MM.1S (cell line): Measurements from ENCODE around the gene SLC2A4RG.

Source experiments
- DNase-seq: peaks from one replicate; pipeline ENCODE4 v3.0.0-alpha.2; 2015
- H2AFZ ChIP-seq: fragments of 300-600 bp; sonication (generic); 2 replicates; pipeline ENCODE4 v1.6.0; 2016; ENCODE audit warnings: antibody characterized with exemption, low read length
- H3F3A ChIP-seq: fragments of 300-600 bp; sonication (generic); 2 replicates; pipeline ENCODE4 v1.6.1; 2016; ENCODE audit warnings: mild to moderate bottlenecking, antibody characterized with exemption, low read length, moderate library complexity, mixed read lengths; ENCODE audit not compliant: insufficient read depth
- H3K27ac ChIP-seq: fragments of 300-600 bp; sonication (generic); 2 replicates; pipeline ENCODE4 v1.5.1; 2016; ENCODE audit warnings: mild to moderate bottlenecking, low read length
- H3K27me3 ChIP-seq: fragments of 300-600 bp; sonication (generic); replicated peaks from 2 replicates; pipeline ENCODE4 v1.6.0; 2016; ENCODE audit warnings: low read length; ENCODE audit not compliant: insufficient read depth
- H3K36me3 ChIP-seq: fragments of 300-600 bp; sonication (generic); replicated peaks from 2 replicates; pipeline ENCODE4 v1.6.1; 2016; ENCODE audit warnings: mild to moderate bottlenecking, low read length, mixed read lengths; ENCODE audit not compliant: insufficient read depth
- H3K4me1 ChIP-seq: fragments of 300-600 bp; sonication (generic); 2 replicates; pipeline ENCODE4 v1.6.1; 2016; ENCODE audit warnings: low read length, mixed read lengths
- H3K4me2 ChIP-seq: fragments of 300-600 bp; sonication (generic); 2 replicates; pipeline ENCODE4 v1.6.0; 2016; ENCODE audit warnings: low read depth, low read length
- H3K4me3 ChIP-seq: fragments of 300-600 bp; sonication (generic); 2 replicates; pipeline ENCODE4 v1.5.1; 2016; ENCODE audit warnings: low read length, mixed read lengths
- H3K79me2 ChIP-seq: fragments of 300-600 bp; sonication (generic); 2 replicates; pipeline ENCODE4 v1.6.1; 2016; ENCODE audit warnings: mixed run types, low read length, mixed read lengths
- H3K9ac ChIP-seq: fragments of 300-600 bp; sonication (generic); 2 replicates; pipeline ENCODE4 v1.6.1; 2016; ENCODE audit warnings: low read length, mixed read lengths
- H3K9me2 ChIP-seq: fragments of 300-600 bp; sonication (generic); replicated peaks from 2 replicates; pipeline ENCODE4 v1.6.1; 2016; ENCODE audit warnings: mild to moderate bottlenecking, low read length, mixed read lengths; ENCODE audit not compliant: insufficient read depth
- H3K9me3 ChIP-seq: fragments of 300-600 bp; sonication (generic); replicated peaks from 2 replicates; pipeline ENCODE4 v1.6.1; 2016; ENCODE audit warnings: mild to moderate bottlenecking, low read length, mixed read lengths; ENCODE audit not compliant: insufficient read depth
- H4K20me1 ChIP-seq: fragments of 300-600 bp; sonication (generic); 2 replicates; pipeline ENCODE4 v1.6.1; 2016; ENCODE audit warnings: mild to moderate bottlenecking, low read length, moderate library complexity, mixed read lengths; ENCODE audit not compliant: insufficient read depth
- CTCF ChIP-seq: fragments of 300-600 bp; sonication (generic); IDR thresholded peaks from 2 replicates; pipeline ENCODE4 v1.5.1; 2016; ENCODE audit warnings: antibody characterized with exemption, low read length, mixed read lengths
- EZH2 ChIP-seq: fragments of 300-600 bp; sonication (generic); optimal IDR thresholded peaks from 2 replicates; pipeline ENCODE3; 2017; ENCODE audit warnings: low read depth, mild to moderate bottlenecking, antibody characterized with exemption, low read length, mixed read lengths
- EZH2phosphoT487 ChIP-seq: fragments of 300-600 bp; sonication (generic); IDR thresholded peaks from 2 replicates; pipeline ENCODE4 v1.6.1; 2018; ENCODE audit warnings: antibody characterized with exemption, low read length

Gene SLC2A4RG

GRCh38 chr20:63737945-63738686, 1.5 kb upstream of the SLC2A4RG start:
- H3K27ac ChIP-seq = peak overlapping the region; percentile 93; the same call in 1 of the 2 replicates
- H2AFZ ChIP-seq = no peak overlapping the region
- no peaks in the 10 kb centered on the region for H3K27me3 ChIP-seq
- peak overlapping the region; percentile 86 for H3K4me3 ChIP-seq
- H3K9me3 ChIP-seq = no peaks in the 10 kb centered on the region
- H3F3A ChIP-seq = peaks cover 20% of the 10 kb centered on the region
- TF ChIP-seq EZH2phosphoT487 (no peak), CTCF (no peak), EZH2 (no peak)
- H4K20me1 ChIP-seq = no peaks in the 10 kb centered on the region
- no peaks in the 10 kb centered on the region for H3K9me2 ChIP-seq
- peaks cover 53% of the 10 kb centered on the region for H3K79me2 ChIP-seq
- H3K4me2 ChIP-seq = peak overlapping the region; percentile 99
- peaks cover 12% of the 10 kb centered on the region for H3K4me1 ChIP-seq
- no peaks in the 10 kb centered on the region for H3K36me3 ChIP-seq
- peak; percentile 77 for DNase-seq
- H3K9ac ChIP-seq = peak overlapping the region; percentile 88

- Histone ChIP-seq H3K9ac (peak overlapping the region; percentile 54), H3K4me2 (peak overlapping the region; percentile 99), H3K27ac (peak overlapping the region; percentile 59; the same call in 1 of the 2 replicates), H3F3A (peaks cover 20% of the 10 kb centered on the region), H3K79me2 (peaks cover 47% of the 10 kb centered on the region), H3K4me3 (peak overlapping the region; percentile 86), H3K9me3 (no peaks in the 10 kb centered on the region), H4K20me1 (no peaks in the 10 kb centered on the region), H3K36me3 (no peaks in the 10 kb centered on the region), H3K27me3 (no peaks in the 10 kb centered on the region), H3K9me2 (no peaks in the 10 kb centered on the region), H3K4me1 (peaks cover 12% of the 10 kb centered on the region), H2AFZ (no peak overlapping the region)
- no peak for TF ChIP-seq EZH2
- no peak for TF ChIP-seq EZH2phosphoT487
- no peak for TF ChIP-seq CTCF
- peak; percentile 74 for DNase-seq
Measured at GRCh38 chr20:63738687-63739129, 868 bp upstream of the SLC2A4RG start.

GRCh38 chr20:63740070-63740626, 572 bp downstream of the SLC2A4RG start:
- H3K9me3 ChIP-seq = no peaks in the 10 kb centered on the region
- no peaks in the 10 kb centered on the region for H4K20me1 ChIP-seq
- TF ChIP-seq EZH2phosphoT487 (no peak), EZH2 (no peak), CTCF (no peak)
- H3K4me2 ChIP-seq = no peak overlapping the region
- no peak overlapping the region for H3K27ac ChIP-seq
- H3K79me2 ChIP-seq = peaks cover 32% of the 10 kb centered on the region
- no peak overlapping the region for H2AFZ ChIP-seq
- H3K27me3 ChIP-seq = no peaks in the 10 kb centered on the region
- DNase-seq = no peak
- H3K9ac ChIP-seq = no peak overlapping the region
- peaks cover 12% of the 10 kb centered on the region for H3K4me1 ChIP-seq
- no peak overlapping the region for H3K4me3 ChIP-seq
- no peaks in the 10 kb centered on the region for H3K9me2 ChIP-seq
- H3K36me3 ChIP-seq = no peaks in the 10 kb centered on the region
- peaks cover 20% of the 10 kb centered on the region for H3F3A ChIP-seq
